GM23248 (cell line): ENCODE measurements around the gene PLCH1.

Experiments
- EZH2 ChIP-seq: fragments of 200-600 bp; sonication (generic); IDR thresholded peaks from 2 replicates; pipeline ENCODE4 v1.6.1; 2018; ENCODE audit warnings: antibody characterized with exemption, mild to moderate bottlenecking; ENCODE audit not compliant: insufficient read depth, poor library complexity, severe bottlenecking
- EZH2phosphoT487 ChIP-seq: fragments of 200-600 bp; sonication (generic); IDR thresholded peaks from 2 replicates; pipeline ENCODE4 v1.6.1; 2018; ENCODE audit warnings: antibody characterized with exemption, moderate library complexity, mild to moderate bottlenecking, low read depth; ENCODE audit not compliant: insufficient read depth

DNA sequence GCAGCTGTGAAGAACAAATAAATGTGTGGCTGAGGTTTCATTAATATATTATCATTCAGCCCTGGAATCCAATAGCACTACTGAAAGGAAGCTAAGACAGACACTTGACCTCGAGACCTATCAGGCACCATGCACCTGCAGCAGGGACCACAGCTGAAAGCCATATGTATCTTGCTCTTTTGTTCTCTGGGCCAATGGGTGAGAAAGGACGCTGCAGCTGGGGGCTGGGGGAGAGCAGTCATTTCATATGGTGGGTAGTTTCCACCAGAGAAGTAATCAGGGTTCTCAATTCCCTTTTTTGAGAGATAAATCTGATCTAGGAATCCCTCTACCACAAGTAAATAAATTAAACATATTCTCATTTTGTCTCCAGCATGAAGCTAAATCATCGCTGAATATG, 225.8 kb downstream of the PLCH1 start:
- TF ChIP-seq EZH2phosphoT487 (no peak), EZH2 (no peak)
